ENCODE results near the gene PRKCA. TPM values are rescaled to one million over a fixed set of nuclear protein-coding genes. Genes with fewer than 3 reads are reported as not detected.
"Not testable (repeated sequence)": the region's sequence is repeated elsewhere in the genome, so short reads cannot be mapped to it uniquely, and the experiment has no call there.

The PRKCA gene
- total RNA-seq, 1 donor from 2014 or later = 168 TPM

- ATAC-seq; intact Hi-C loops (cut with DNase I); DNase-seq (ENCODE audit: low spot score): not testable (repeated sequence)
These were observed 43.7 kb downstream of the PRKCA start for GRCh38 chr17:66345949-66346638.

GRCh38 chr17:66347661-66348514 is 45.5 kb downstream of the PRKCA start:
- DNase-seq (ENCODE audit: low spot score) (no peak), ATAC-seq (no peak)
- intact Hi-C loops (cut with DNase I) = no loop called here

- no peak for DNase-seq (ENCODE audit: low spot score)
- intact Hi-C loops (cut with DNase I) = no loop called here
- no peak for ATAC-seq
These were observed 46.3 kb downstream of the PRKCA start for GRCh38 chr17:66348584-66349165.

GRCh38 chr17:66349521-66350254 is 47.3 kb downstream of the PRKCA start:
- no peak for DNase-seq (ENCODE audit: low spot score)
- intact Hi-C loops (cut with DNase I) = no loop called here
- no peak for ATAC-seq

GRCh38 chr17:66350576-66350975 is 48.2 kb downstream of the PRKCA start:
- intact Hi-C loops (cut with DNase I); ATAC-seq; DNase-seq (ENCODE audit: low spot score): not testable (repeated sequence)

GRCh38 chr17:66351033-66351432 is 48.6 kb downstream of the PRKCA start:
- DNase-seq (ENCODE audit: low spot score) = no peak
- peak; percentile 38 for ATAC-seq
- intact Hi-C loops (cut with DNase I) = no loop called here

GRCh38 chr17:66351701-66352100 is 49.3 kb downstream of the PRKCA start:
- ATAC-seq = no peak
- DNase-seq (ENCODE audit: low spot score) = no peak
- intact Hi-C loops (cut with DNase I) = no loop called here

GRCh38 chr17:66353937-66354401 is 51.6 kb downstream of the PRKCA start:
- DNase-seq (ENCODE audit: low spot score) (no peak), ATAC-seq (no peak)
- intact Hi-C loops (cut with DNase I) = no loop called here

- ATAC-seq (no peak), DNase-seq (ENCODE audit: low spot score) (no peak)
- intact Hi-C loops (cut with DNase I) = no loop called here
These were observed 52.1 kb downstream of the PRKCA start for GRCh38 chr17:66354472-66354871.

GRCh38 chr17:66354981-66355380 is 52.6 kb downstream of the PRKCA start:
- ATAC-seq (no peak), DNase-seq (ENCODE audit: low spot score) (no peak)
- intact Hi-C loops (cut with DNase I) = no loop called here

GRCh38 chr17:66355510-66355909 is 53.1 kb downstream of the PRKCA start:
- intact Hi-C loops (cut with DNase I) = no loop called here
- DNase-seq (ENCODE audit: low spot score) = no peak

GRCh38 chr17:66357037-66357436 is 54.6 kb downstream of the PRKCA start:
- no peak for DNase-seq (ENCODE audit: low spot score)
- intact Hi-C loops (cut with DNase I) = no loop called here
- ATAC-seq = no peak

More at GRCh38 chr17:66355510-66355909, 53.1 kb downstream of the PRKCA start:
- no peak for ATAC-seq

- DNase-seq (ENCODE audit: low spot score) (no peak), ATAC-seq (no peak)
- intact Hi-C loops (cut with DNase I) = no loop called here
These were observed 56.9 kb downstream of the PRKCA start for GRCh38 chr17:66359351-66359750.

- intact Hi-C loops (cut with DNase I); ATAC-seq; DNase-seq (ENCODE audit: low spot score): not testable (repeated sequence)
These were observed 58.6 kb downstream of the PRKCA start for GRCh38 chr17:66360961-66361565.

GRCh38 chr17:66364508-66364907 is 62.1 kb downstream of the PRKCA start:
- intact Hi-C loops (cut with DNase I) = no loop called here
- ATAC-seq (no peak), DNase-seq (ENCODE audit: low spot score) (no peak)

GRCh38 chr17:66364990-66365490 is 62.6 kb downstream of the PRKCA start:
- no peak for ATAC-seq
- intact Hi-C loops (cut with DNase I) = no loop called here
- no peak for DNase-seq (ENCODE audit: low spot score)

GRCh38 chr17:66365903-66366302 is 63.5 kb downstream of the PRKCA start:
- intact Hi-C loops (cut with DNase I) = no loop called here
- DNase-seq (ENCODE audit: low spot score) (no peak), ATAC-seq (no peak)

GRCh38 chr17:66367107-66367506 is 64.7 kb downstream of the PRKCA start:
- intact Hi-C loops (cut with DNase I) = no loop called here
- ATAC-seq = no peak
- no peak for DNase-seq (ENCODE audit: low spot score)

- DNase-seq (ENCODE audit: low spot score) (no peak), ATAC-seq (no peak)
- intact Hi-C loops (cut with DNase I) = no loop called here
These were observed 67.4 kb downstream of the PRKCA start for GRCh38 chr17:66369830-66370229.
